ENCODE measurements around the gene EVA1B.

DNA sequence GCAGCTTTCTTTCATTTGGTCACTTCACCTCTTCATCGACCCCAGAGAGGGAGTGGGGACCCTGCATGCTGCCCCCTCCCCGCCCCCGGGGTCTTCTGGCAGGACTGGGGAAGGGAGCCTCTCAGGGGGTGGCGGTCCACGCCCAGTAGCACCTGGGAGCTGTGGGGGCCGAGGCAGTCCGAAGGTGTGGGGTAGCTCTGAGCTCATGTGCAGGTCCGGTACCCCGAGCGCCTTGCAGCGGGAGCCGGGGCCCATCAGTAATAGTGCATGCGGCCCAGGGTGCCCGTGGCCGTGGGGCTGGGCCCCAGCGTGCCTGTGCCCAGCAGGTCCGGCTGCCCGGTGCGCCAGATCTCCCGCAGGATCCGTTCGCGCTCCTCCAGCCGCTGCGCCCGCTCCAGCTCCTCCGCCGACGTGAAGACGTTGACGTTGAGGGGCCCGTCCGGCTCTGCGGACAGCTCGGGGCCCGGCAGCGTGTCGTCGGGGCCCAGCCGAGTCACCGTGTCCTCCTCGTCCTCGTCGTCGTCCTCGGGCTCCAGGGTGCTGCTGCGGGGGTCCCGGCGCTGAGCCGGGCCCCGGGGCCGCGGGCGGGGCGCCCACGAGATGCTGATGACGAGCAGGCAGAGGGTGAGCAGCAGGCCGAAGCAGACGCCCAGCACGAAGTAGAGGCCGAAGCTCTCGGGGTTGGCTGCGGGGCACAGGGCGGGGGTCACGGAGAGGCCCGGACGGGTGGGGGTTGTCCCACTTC, 1.2 kb downstream of the EVA1B start:
- no peak for TF ChIP-seq YY1 (IDR thresholded peaks at IDR 0.05; ENCODE audit: extremely low read depth, insufficient replicate concordance, low read depth, low read length)
- no peak for TF ChIP-seq ATF3 (IDR thresholded peaks at IDR 0.05)
- TF ChIP-seq, protein P1, sequence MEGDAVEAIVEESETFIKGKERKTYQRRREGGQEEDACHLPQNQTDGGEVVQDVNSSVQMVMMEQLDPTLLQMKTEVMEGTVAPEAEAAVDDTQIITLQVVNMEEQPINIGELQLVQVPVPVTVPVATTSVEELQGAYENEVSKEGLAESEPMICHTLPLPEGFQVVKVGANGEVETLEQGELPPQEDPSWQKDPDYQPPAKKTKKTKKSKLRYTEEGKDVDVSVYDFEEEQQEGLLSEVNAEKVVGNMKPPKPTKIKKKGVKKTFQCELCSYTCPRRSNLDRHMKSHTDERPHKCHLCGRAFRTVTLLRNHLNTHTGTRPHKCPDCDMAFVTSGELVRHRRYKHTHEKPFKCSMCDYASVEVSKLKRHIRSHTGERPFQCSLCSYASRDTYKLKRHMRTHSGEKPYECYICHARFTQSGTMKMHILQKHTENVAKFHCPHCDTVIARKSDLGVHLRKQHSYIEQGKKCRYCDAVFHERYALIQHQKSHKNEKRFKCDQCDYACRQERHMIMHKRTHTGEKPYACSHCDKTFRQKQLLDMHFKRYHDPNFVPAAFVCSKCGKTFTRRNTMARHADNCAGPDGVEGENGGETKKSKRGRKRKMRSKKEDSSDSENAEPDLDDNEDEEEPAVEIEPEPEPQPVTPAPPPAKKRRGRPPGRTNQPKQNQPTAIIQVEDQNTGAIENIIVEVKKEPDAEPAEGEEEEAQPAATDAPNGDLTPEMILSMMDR (IDR thresholded peaks at IDR 0.05 in 2 of 3, conservative IDR thresholded peaks at IDR 0.05 in 1 of 3; ENCODE audit: borderline replicate concordance in 1 of 3, insufficient read depth in 1 of 3, low read depth in 2 of 3, low read length in 2 of 3): no peak
- TF ChIP-seq POLR2A (IDR thresholded peaks at IDR 0.05; ENCODE audit: borderline replicate concordance, extremely low read depth, insufficient read depth, insufficient read length): no peak
- TF ChIP-seq EZH2phosphoT487 (IDR thresholded peaks at IDR 0.05; ENCODE audit: borderline replicate concordance): no peak
- TF ChIP-seq ZNF274 (IDR thresholded peaks at IDR 0.05; ENCODE audit: low read depth, low read length): no peak
